DND-41 (cell line): ENCODE measurements around the gene TMOD2.
A peak's percentile ranks its signal among the peaks of the same experiment; 100 is the strongest.

Experiments used
- ATAC-seq: fragments of 200-7000 bp; cut with Tn5 transposase; 3 replicates; pipeline ENCODE4 v1.9.1; 2021; ENCODE audit warnings: low read depth; ENCODE audit not compliant: insufficient read depth
- DNase-seq: peaks from one replicate; pipeline ENCODE4 v3.0.0-alpha.2; 2020
- H2AFZ ChIP-seq: 2 replicates; pipeline ENCODE4 v1.6.0; 2012; ENCODE audit warnings: low read depth, low read length
- H3K27ac ChIP-seq: 2 replicates; pipeline ENCODE4 v1.5.1; 2012; ENCODE audit warnings: low read length, inconsistent platforms
- H3K27me3 ChIP-seq: fragments of 200-600 bp; sonication (generic); 2 replicates; pipeline ENCODE4 v1.6.0; 2012; ENCODE audit warnings: low read length, mild to moderate bottlenecking, inconsistent platforms; ENCODE audit not compliant: insufficient read depth, poor library complexity
- H3K36me3 ChIP-seq: 2 replicates; pipeline ENCODE4 v1.5.1; 2012; ENCODE audit warnings: low read length, inconsistent platforms; ENCODE audit not compliant: insufficient read depth
- H3K4me1 ChIP-seq: 2 replicates; pipeline ENCODE4 v1.5.1; 2012; ENCODE audit warnings: mild to moderate bottlenecking, low read length; ENCODE audit not compliant: insufficient read depth
- H3K4me2 ChIP-seq: 2 replicates; pipeline ENCODE4 v1.6.0; 2012; ENCODE audit warnings: mild to moderate bottlenecking, moderate library complexity, low read length, inconsistent platforms; ENCODE audit not compliant: insufficient read depth
- H3K4me3 ChIP-seq, 2 experiments: fragments of 200-600 bp in 1 of 2; shearing (Covaris generic) in 1 of 2; 2 replicates each; pipeline ENCODE4 v1.5.1; 2012 to 2016; ENCODE audit warnings: inconsistent platforms in 2 of 2, low read length in 2 of 2, mild to moderate bottlenecking in 2 of 2, low read depth in 1 of 2, moderate library complexity in 1 of 2
- H3K79me2 ChIP-seq: 2 replicates; pipeline ENCODE4 v1.6.0; 2012; ENCODE audit warnings: low read length, inconsistent platforms; ENCODE audit not compliant: insufficient read depth
- H3K9ac ChIP-seq: 2 replicates; pipeline ENCODE4 v1.6.0; 2012; ENCODE audit warnings: low read depth, mild to moderate bottlenecking, inconsistent platforms, low read length, moderate library complexity
- H3K9me3 ChIP-seq: 2 replicates; pipeline ENCODE4 v1.5.1; 2012; ENCODE audit warnings: low read length, moderate library complexity, mild to moderate bottlenecking, inconsistent platforms; ENCODE audit not compliant: insufficient read depth, severe bottlenecking
- H4K20me1 ChIP-seq: 2 replicates; pipeline ENCODE4 v1.6.0; 2012; ENCODE audit warnings: low read length; ENCODE audit not compliant: insufficient read depth
- EZH2 ChIP-seq: IDR thresholded peaks from 3 replicates; pipeline ENCODE4 v1.6.1; 2012; ENCODE audit warnings: borderline replicate concordance, low read depth, mild to moderate bottlenecking, moderate library complexity, low read length, inconsistent platforms; ENCODE audit not compliant: severe bottlenecking
- TF ChIP-seq, protein P1 (sequence below): IDR thresholded peaks from 2 replicates; pipeline ENCODE4 v1.5.1; 2012; ENCODE audit warnings: borderline replicate concordance, low read length, moderate library complexity, mild to moderate bottlenecking; ENCODE audit not compliant: poor library complexity, severe bottlenecking; ENCODE audit errors: extremely low read depth

The TMOD2 gene

DNA sequence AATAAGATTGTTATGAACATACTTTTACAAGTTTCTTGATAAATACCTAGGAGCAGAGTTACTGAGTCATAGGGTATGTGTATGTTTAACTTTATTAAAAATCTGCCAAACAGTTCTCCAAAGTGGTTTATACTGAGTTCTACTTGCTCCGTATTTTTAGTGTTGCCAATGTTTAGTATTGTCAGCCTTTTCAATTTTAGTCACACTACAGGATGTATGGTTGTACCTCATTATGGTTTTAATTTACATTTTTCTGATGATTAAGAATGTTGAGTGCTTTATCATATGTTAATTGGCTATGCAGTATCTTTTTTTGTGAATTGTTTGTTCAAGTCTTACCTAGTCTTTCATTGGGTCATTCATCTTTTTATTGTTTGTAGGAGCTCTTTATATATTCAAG lies 82.4 kb downstream of the TMOD2 start:
- Histone ChIP-seq H3K79me2 (peaks cover 91% of the 10 kb centered on the region), H3K4me2 (peak overlapping the region; percentile 45; the same call in 1 of the 2 replicates)
- no peak for DNase-seq

DNA sequence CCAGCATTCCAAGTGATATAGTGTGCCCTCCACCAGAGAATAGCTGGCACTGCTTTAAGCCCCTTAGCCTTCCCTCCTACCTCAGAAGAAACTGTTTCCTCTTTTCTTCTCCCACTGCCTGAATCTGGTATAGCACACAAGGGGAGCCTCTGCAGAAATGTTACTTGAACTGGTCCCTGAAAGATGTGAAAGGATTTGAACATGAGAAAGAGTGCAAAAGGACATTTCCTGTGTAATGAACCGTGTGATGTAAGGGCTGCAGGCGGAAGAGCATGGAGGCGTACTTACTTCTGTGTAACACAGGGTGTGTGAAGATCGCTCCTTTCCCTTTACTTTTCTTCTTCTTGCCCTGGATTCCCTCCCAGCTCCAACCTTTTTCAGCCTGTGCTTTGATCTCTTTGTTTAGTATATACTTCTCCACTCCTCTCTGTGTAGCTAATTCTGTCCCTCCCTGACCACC lies 86.4 kb downstream of the TMOD2 start:
- H3K4me2 ChIP-seq, result no peak overlapping the region
- H3K36me3 ChIP-seq, result no peaks in the 10 kb centered on the region
- H3K9me3 ChIP-seq, result no peaks in the 10 kb centered on the region
- no peaks in the 10 kb centered on the region for H3K27me3 ChIP-seq
- no peak overlapping the region for H3K27ac ChIP-seq
- H3K9ac ChIP-seq, result no peak overlapping the region
- H3K4me3 ChIP-seq, result no peak overlapping the region
- no peak for TF ChIP-seq EZH2
- TF ChIP-seq, protein P1, sequence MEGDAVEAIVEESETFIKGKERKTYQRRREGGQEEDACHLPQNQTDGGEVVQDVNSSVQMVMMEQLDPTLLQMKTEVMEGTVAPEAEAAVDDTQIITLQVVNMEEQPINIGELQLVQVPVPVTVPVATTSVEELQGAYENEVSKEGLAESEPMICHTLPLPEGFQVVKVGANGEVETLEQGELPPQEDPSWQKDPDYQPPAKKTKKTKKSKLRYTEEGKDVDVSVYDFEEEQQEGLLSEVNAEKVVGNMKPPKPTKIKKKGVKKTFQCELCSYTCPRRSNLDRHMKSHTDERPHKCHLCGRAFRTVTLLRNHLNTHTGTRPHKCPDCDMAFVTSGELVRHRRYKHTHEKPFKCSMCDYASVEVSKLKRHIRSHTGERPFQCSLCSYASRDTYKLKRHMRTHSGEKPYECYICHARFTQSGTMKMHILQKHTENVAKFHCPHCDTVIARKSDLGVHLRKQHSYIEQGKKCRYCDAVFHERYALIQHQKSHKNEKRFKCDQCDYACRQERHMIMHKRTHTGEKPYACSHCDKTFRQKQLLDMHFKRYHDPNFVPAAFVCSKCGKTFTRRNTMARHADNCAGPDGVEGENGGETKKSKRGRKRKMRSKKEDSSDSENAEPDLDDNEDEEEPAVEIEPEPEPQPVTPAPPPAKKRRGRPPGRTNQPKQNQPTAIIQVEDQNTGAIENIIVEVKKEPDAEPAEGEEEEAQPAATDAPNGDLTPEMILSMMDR, result no peak
- DNase-seq (no peak), ATAC-seq (peak; percentile 24; the same call in 1 of the 3 replicates)
- H3K4me1 ChIP-seq, result peaks cover 14% of the 10 kb centered on the region
- peaks cover 72% of the 10 kb centered on the region for H4K20me1 ChIP-seq
- H3K79me2 ChIP-seq, result peaks cover 98% of the 10 kb centered on the region
- H2AFZ ChIP-seq, result no peak overlapping the region

More for the DNA sequence above, 82.4 kb downstream of the TMOD2 start:
- H3K4me3 ChIP-seq, result no peak overlapping the region
- no peak for ATAC-seq
- H3K9ac ChIP-seq, result no peak overlapping the region
- no peaks in the 10 kb centered on the region for H3K27me3 ChIP-seq
- peaks cover 35% of the 10 kb centered on the region for H3K4me1 ChIP-seq
- no peak overlapping the region for H3K27ac ChIP-seq
- no peak overlapping the region for H2AFZ ChIP-seq
- TF ChIP-seq, protein P1, result no peak
- no peak for TF ChIP-seq EZH2
- peaks cover 51% of the 10 kb centered on the region for H4K20me1 ChIP-seq
- no peaks in the 10 kb centered on the region; the same call in 1 of the 2 replicates for H3K36me3 ChIP-seq
- no peaks in the 10 kb centered on the region for H3K9me3 ChIP-seq

DNA sequence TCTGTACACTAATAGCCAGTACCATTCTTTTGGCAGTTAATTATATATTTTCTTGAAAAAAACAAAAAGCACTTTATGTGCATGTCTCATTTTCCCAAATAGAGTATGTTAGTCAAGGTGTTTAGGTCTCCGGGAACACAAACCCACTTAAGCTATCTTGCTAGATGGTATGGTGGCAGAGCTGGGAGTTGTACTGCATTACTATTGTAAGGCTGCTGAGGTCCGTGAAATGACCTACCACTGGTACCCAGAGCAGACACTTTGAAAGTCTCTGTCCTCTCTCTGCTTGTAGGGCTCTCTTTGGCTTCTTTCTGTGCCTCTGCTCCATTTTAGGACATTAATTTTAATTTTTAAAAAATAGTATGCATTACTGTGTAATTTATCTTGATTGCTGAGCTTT lies 86.9 kb downstream of the TMOD2 start:
- H3K9me3 ChIP-seq, result no peaks in the 10 kb centered on the region
- H3K79me2 ChIP-seq, result peaks cover 98% of the 10 kb centered on the region
- H3K4me1 ChIP-seq, result peaks cover 12% of the 10 kb centered on the region
- H3K4me3 ChIP-seq, result no peak overlapping the region
- H3K27me3 ChIP-seq, result no peaks in the 10 kb centered on the region
- no peak overlapping the region for H3K9ac ChIP-seq
- peaks cover 75% of the 10 kb centered on the region for H4K20me1 ChIP-seq
- H3K4me2 ChIP-seq, result no peak overlapping the region
- DNase-seq, result no peak
- ATAC-seq, result no peak
- H2AFZ ChIP-seq, result no peak overlapping the region
- no peaks in the 10 kb centered on the region for H3K36me3 ChIP-seq
- TF ChIP-seq, protein P1, result no peak
- no peak for TF ChIP-seq EZH2
- H3K27ac ChIP-seq, result no peak overlapping the region
